Natural killer cell (primary cell): ENCODE results near the gene CIITA. TPM values are rescaled to one million over a fixed set of nuclear protein-coding genes. Genes with fewer than 3 reads are reported as not detected.

Source experiments
- ATAC-seq, 3 donors: fragments of 150-1000 bp in 2 of 3; fragments of 200-7000 bp in 1 of 3; cut with Tn5 transposase; 1 replicate in 1 of 3; 2 replicates in 2 of 3; pipeline ENCODE4 v1.10.0; 2021; ENCODE audit warnings: mild to moderate bottlenecking in 2 of 3, moderate library complexity in 2 of 3
- DNase-seq, 2 donors: peaks; one replicate each; pipeline versions ENCODE4 v3.0.0 to v3.0.0-alpha.2; 2013 to 2021; ENCODE audit warnings: mixed read lengths in 1 of 2
- H3K27ac ChIP-seq: one replicate; pipeline ENCODE4 v1.5.1; 2013; ENCODE audit warnings: mild to moderate bottlenecking, low read length
- H3K27me3 ChIP-seq: one replicate; pipeline ENCODE4 v1.6.1; 2013; ENCODE audit warnings: low read length; ENCODE audit not compliant: control insufficient read depth, insufficient read depth
- H3K36me3 ChIP-seq: one replicate; pipeline ENCODE4 v1.6.1; 2013; ENCODE audit warnings: low read length; ENCODE audit not compliant: control insufficient read depth, insufficient read depth
- H3K4me1 ChIP-seq: one replicate; pipeline ENCODE4 v1.6.1; 2013; ENCODE audit warnings: low read length; ENCODE audit not compliant: control insufficient read depth, insufficient read depth
- H3K4me3 ChIP-seq: one replicate; pipeline ENCODE4 v1.5.1; 2013; ENCODE audit warnings: low read length
- H3K9me3 ChIP-seq: one replicate; pipeline ENCODE4 v1.6.1; 2013; ENCODE audit warnings: low read length; ENCODE audit not compliant: control insufficient read depth, insufficient read depth
- H3K27ac Mint-ChIP-seq, 2 donors: one replicate each; pipeline ENCODE4 v1.8.0; 2022; ENCODE audit warnings: mild to moderate bottlenecking in 2 of 2, mixed read lengths in 2 of 2, moderate library complexity in 1 of 2
- H3K27me3 Mint-ChIP-seq, 2 donors: one replicate each; pipeline ENCODE4 v1.8.0; 2022; ENCODE audit warnings: low read depth in 2 of 2, mixed read lengths in 2 of 2
- H3K36me3 Mint-ChIP-seq: one replicate; pipeline ENCODE4 v1.8.0; 2022; ENCODE audit warnings: mixed read lengths
- H3K4me1 Mint-ChIP-seq, 2 donors: one replicate each; pipeline ENCODE4 v1.8.0; 2022; ENCODE audit warnings: mixed read lengths in 2 of 2
- H3K4me3 Mint-ChIP-seq: one replicate; pipeline ENCODE4 v1.8.0; 2022; ENCODE audit warnings: mild to moderate bottlenecking, moderate library complexity, mixed read lengths
- H3K9me3 Mint-ChIP-seq, 2 donors: one replicate each; pipeline ENCODE4 v1.8.0; 2022; ENCODE audit warnings: mixed read lengths in 2 of 2
- WGBS: methylation state at CpG from one replicate; pipeline ENCODE4 v1.1.7; 2013; ENCODE audit warnings: missing lambda C conversion rate; ENCODE audit not compliant: insufficient coverage; 5-methylcytosine and 5-hydroxymethylcytosine counted together
- intact Hi-C: fragments of 100-400 bp; cut with micrococcal nuclease; formaldehyde crosslinking; loops from one replicate; pipeline ENCODE4 v1.14.2; 2022
- total RNA-seq, 4 donors: library from RNA; stranded (reverse); fragments of 120-200 nt in 1 of 4; gene quantifications; one replicate each; pipeline versions ENCODE4 v1.2.3 to v1.2.4, GENCODE V29; 2013 to 2022
- TF ChIP-seq, protein P1 (sequence below): fragments of 200-600 bp; IDR thresholded peaks from one replicate; pipeline ENCODE4 v1.8.0; 2022; ENCODE audit warnings: antibody characterized with exemption

CIITA gene
- total RNA-seq, 3 donors from 2014 or later (not counting 1 experiment from before 2014, with no cell fraction given) = 11.5 to 17.7 (median 14.4) TPM

GRCh38 chr16:10969615-10970014 is 92.6 kb downstream of the CIITA start:
- Mint-ChIP-seq H3K27me3 (no peaks in the 10 kb centered on the region), H3K36me3 (no peaks in the 10 kb centered on the region), H3K4me1 (peaks cover 0 to 5% of the 10 kb centered on the region in 2 donors), H3K9me3 (no peaks in the 10 kb centered on the region), H3K27ac (no peak overlapping the region), H3K4me3 (no peak overlapping the region)
- no CpG with 5 or more reads among the region's 1 CpG for WGBS
- H3K9me3 ChIP-seq = no peaks in the 10 kb centered on the region
- ATAC-seq (no peak), DNase-seq (no peak)
- peaks cover 31% of the 10 kb centered on the region for H3K36me3 ChIP-seq
- no peak overlapping the region for H3K4me3 ChIP-seq
- no peak overlapping the region for H3K27ac ChIP-seq
- H3K4me1 ChIP-seq = peaks cover 5% of the 10 kb centered on the region
- intact Hi-C loops = no loop called here
- no peaks in the 10 kb centered on the region for H3K27me3 ChIP-seq
- TF ChIP-seq, protein P1, sequence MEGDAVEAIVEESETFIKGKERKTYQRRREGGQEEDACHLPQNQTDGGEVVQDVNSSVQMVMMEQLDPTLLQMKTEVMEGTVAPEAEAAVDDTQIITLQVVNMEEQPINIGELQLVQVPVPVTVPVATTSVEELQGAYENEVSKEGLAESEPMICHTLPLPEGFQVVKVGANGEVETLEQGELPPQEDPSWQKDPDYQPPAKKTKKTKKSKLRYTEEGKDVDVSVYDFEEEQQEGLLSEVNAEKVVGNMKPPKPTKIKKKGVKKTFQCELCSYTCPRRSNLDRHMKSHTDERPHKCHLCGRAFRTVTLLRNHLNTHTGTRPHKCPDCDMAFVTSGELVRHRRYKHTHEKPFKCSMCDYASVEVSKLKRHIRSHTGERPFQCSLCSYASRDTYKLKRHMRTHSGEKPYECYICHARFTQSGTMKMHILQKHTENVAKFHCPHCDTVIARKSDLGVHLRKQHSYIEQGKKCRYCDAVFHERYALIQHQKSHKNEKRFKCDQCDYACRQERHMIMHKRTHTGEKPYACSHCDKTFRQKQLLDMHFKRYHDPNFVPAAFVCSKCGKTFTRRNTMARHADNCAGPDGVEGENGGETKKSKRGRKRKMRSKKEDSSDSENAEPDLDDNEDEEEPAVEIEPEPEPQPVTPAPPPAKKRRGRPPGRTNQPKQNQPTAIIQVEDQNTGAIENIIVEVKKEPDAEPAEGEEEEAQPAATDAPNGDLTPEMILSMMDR = no peak

- TF ChIP-seq, protein P1 = no peak
- H3K36me3 ChIP-seq = peaks cover 28% of the 10 kb centered on the region
- H3K27ac Mint-ChIP-seq = no peak overlapping the region
- intact Hi-C loops = no loop called here
- H3K4me1 ChIP-seq = peaks cover 3% of the 10 kb centered on the region
- H3K27ac ChIP-seq = no peak overlapping the region
- 93% methylated on average over 2 of the region's 2 CpGs for WGBS
- ATAC-seq (no peak), DNase-seq (no peak)
- no peaks in the 10 kb centered on the region for H3K27me3 ChIP-seq
- H3K9me3 ChIP-seq = no peaks in the 10 kb centered on the region
- H3K36me3 Mint-ChIP-seq = no peaks in the 10 kb centered on the region
- H3K4me1 Mint-ChIP-seq = peaks cover 0 to 5% of the 10 kb centered on the region in 2 donors
- H3K4me3 Mint-ChIP-seq = no peak overlapping the region
- no peaks in the 10 kb centered on the region for H3K27me3 Mint-ChIP-seq
- H3K4me3 ChIP-seq = no peak overlapping the region
- no peaks in the 10 kb centered on the region for H3K9me3 Mint-ChIP-seq
Measured at GRCh38 chr16:10970065-10970464, 93.1 kb downstream of the CIITA start.

GRCh38 chr16:10971560-10971961 is 94.6 kb downstream of the CIITA start:
- Histone ChIP-seq H3K36me3 (peaks cover 28% of the 10 kb centered on the region), H3K4me1 (no peaks in the 10 kb centered on the region), H3K4me3 (no peak overlapping the region), H3K9me3 (no peaks in the 10 kb centered on the region), H3K27me3 (no peaks in the 10 kb centered on the region), H3K27ac (no peak overlapping the region)
- Mint-ChIP-seq H3K27ac (no peak overlapping the region), H3K27me3 (no peaks in the 10 kb centered on the region), H3K4me1 (no peaks in the 10 kb centered on the region), H3K9me3 (no peaks in the 10 kb centered on the region), H3K4me3 (no peak overlapping the region), H3K36me3 (no peaks in the 10 kb centered on the region)
- TF ChIP-seq, protein P1 = peak; percentile 83
- WGBS = 81% methylated on average over 3 of the region's 3 CpGs
- DNase-seq = peak in 1 of 2 donors; percentile 80
- intact Hi-C loops = loop anchor here (1.0 kb wide), 1 partner anchor 286 kb away; no protein-coding TSS in a partner anchor
- peak; percentile 46 to 57 (median 53) for ATAC-seq
